Thyroid gland (tissue), 4 donors: ENCODE data around the gene ADSS1. TPM values are rescaled to one million over a fixed set of nuclear protein-coding genes. Genes with fewer than 3 reads are reported as not detected.

Experiments
- DNase-seq, 2 donors: peaks; one replicate each; pipeline ENCODE4 v3.0.0-alpha.2; 2019
- H3K27ac ChIP-seq, 3 donors: fragments of 200-600 bp; sonication (generic); 1 replicate in 2 of 3; 2 replicates in 1 of 3; pipeline ENCODE4 v1.5.1; 2016 to 2019; ENCODE audit warnings: mild to moderate bottlenecking in 1 of 3, moderate library complexity in 1 of 3
- H3K27me3 ChIP-seq: fragments of 200-600 bp; sonication (generic); one replicate; pipeline ENCODE4 v1.5.1; 2019
- H3K36me3 ChIP-seq, 2 donors: fragments of 200-600 bp; sonication (generic); one replicate each; pipeline ENCODE4 v1.5.1; 2016 to 2019
- H3K4me1 ChIP-seq, 2 donors: fragments of 200-600 bp; sonication (generic); one replicate each; pipeline ENCODE4 v1.5.1; 2017 to 2019
- H3K4me3 ChIP-seq, 3 donors: fragments of 200-600 bp; sonication (generic); replicated peaks in 1 of 3; 1 replicate in 2 of 3; 2 replicates in 1 of 3; pipeline ENCODE4 v1.5.1; 2016; ENCODE audit warnings: mild to moderate bottlenecking in 1 of 3
- H3K9me3 ChIP-seq: fragments of 200-600 bp; sonication (generic); one replicate; pipeline ENCODE4 v1.5.1; 2017
- CTCF ChIP-seq, 6 experiments: fragments of 200-600 bp in 3 of 6; fragments of 450-650 bp in 3 of 6; sonication (generic) in 3 of 6; IDR thresholded peaks; one replicate each; pipeline ENCODE4 v1.5.1; 2016 to 2019; ENCODE audit warnings: antibody characterized with exemption in 6 of 6, mild to moderate bottlenecking in 2 of 6, inconsistent platforms in 1 of 6, moderate library complexity in 1 of 6
- POLR2A ChIP-seq, 2 donors: fragments of 450-650 bp; IDR thresholded peaks; one replicate each; pipeline ENCODE4 v1.6.1; 2017; ENCODE audit warnings: antibody characterized with exemption in 2 of 2, mild to moderate bottlenecking in 2 of 2, moderate library complexity in 1 of 2
- WGBS, 2 donors: methylation state at CpG; one replicate each; pipeline ENCODE4 v1.1.5; 2017; 5-methylcytosine and 5-hydroxymethylcytosine counted together
- intact Hi-C: fragments of 100-400 bp; cut with DNase I; formaldehyde crosslinking; loops from one replicate; pipeline ENCODE4 v1.15.1; 2023
- total RNA-seq, 4 donors: library from RNA; depleted of rRNA; stranded (reverse); fragments of >200 nt; gene quantifications; one replicate each; pipeline ENCODE4 v1.2.3, GENCODE V29; 2016

ADSS1 gene
- total RNA-seq, 4 donors from 2014 or later, result 13.6 to 26.2 (median 18.9) TPM

- DNase-seq, result no peak
- H3K4me1 ChIP-seq, result no peaks in the 10 kb centered on the region
- no peaks in the 10 kb centered on the region for H3K36me3 ChIP-seq
- no peak overlapping the region for H3K4me3 ChIP-seq
- 87 to 92% methylated on average over 25 to 27 of the region's 28 CpGs for WGBS, 2 donors
- no peaks in the 10 kb centered on the region for H3K9me3 ChIP-seq
- H3K27ac ChIP-seq, result no peak overlapping the region
- no peaks in the 10 kb centered on the region for H3K27me3 ChIP-seq
- intact Hi-C loops, result no loop called here
- TF ChIP-seq CTCF (IDR thresholded peaks at IDR 0.05), result no peak
- no peak for TF ChIP-seq POLR2A (IDR thresholded peaks at IDR 0.05)
Observed at GRCh38 chr14:104743461-104744380, 19.7 kb downstream of the ADSS1 start.

- TF ChIP-seq POLR2A (IDR thresholded peaks at IDR 0.05) (no peak), CTCF (IDR thresholded peaks at IDR 0.05) (no peak)
- no peaks in the 10 kb centered on the region for H3K9me3 ChIP-seq
- H3K27ac ChIP-seq, result no peak overlapping the region
- H3K36me3 ChIP-seq, result no peaks in the 10 kb centered on the region
- 95 to 98% methylated on average over 8 to 10 of the region's 10 CpGs for WGBS, 2 donors
- intact Hi-C loops, result no loop called here
- no peak for DNase-seq
- H3K4me1 ChIP-seq, result no peaks in the 10 kb centered on the region
- H3K27me3 ChIP-seq, result no peaks in the 10 kb centered on the region
- H3K4me3 ChIP-seq, result no peak overlapping the region
Observed at GRCh38 chr14:104744484-104744883, 20.5 kb downstream of the ADSS1 start.

GRCh38 chr14:104745431-104745830 lies 21.4 kb downstream of the ADSS1 start:
- DNase-seq, result no peak
- intact Hi-C loops, result no loop called here
- Histone ChIP-seq H3K27ac (no peak overlapping the region), H3K4me1 (no peaks in the 10 kb centered on the region), H3K36me3 (no peaks in the 10 kb centered on the region), H3K4me3 (no peak overlapping the region), H3K27me3 (no peaks in the 10 kb centered on the region), H3K9me3 (no peaks in the 10 kb centered on the region)
- 94 to 98% methylated on average over 6 to 9 of the region's 9 CpGs for WGBS, 2 donors
- no peak for TF ChIP-seq POLR2A (IDR thresholded peaks at IDR 0.05)
- TF ChIP-seq CTCF (IDR thresholded peaks at IDR 0.05), result no peak

GRCh38 chr14:104746071-104746545 lies 22.1 kb downstream of the ADSS1 start:
- DNase-seq, result no peak
- Histone ChIP-seq H3K9me3 (no peaks in the 10 kb centered on the region), H3K36me3 (no peaks in the 10 kb centered on the region), H3K4me3 (no peak overlapping the region), H3K27ac (no peak overlapping the region), H3K27me3 (no peaks in the 10 kb centered on the region), H3K4me1 (no peaks in the 10 kb centered on the region)
- TF ChIP-seq POLR2A (IDR thresholded peaks at IDR 0.05) (no peak), CTCF (IDR thresholded peaks at IDR 0.05) (no peak)
- intact Hi-C loops, result no loop called here
- WGBS, 2 donors, result 88 to 91% methylated on average over 10 to 12 of the region's 13 CpGs

GRCh38 chr14:104746934-104747481 lies 23.0 kb downstream of the ADSS1 start:
- Histone ChIP-seq H3K36me3 (no peaks in the 10 kb centered on the region), H3K27me3 (no peaks in the 10 kb centered on the region), H3K27ac (peak overlapping the region in 1 of 3 donors; percentile 2), H3K4me1 (peaks cover 2 to 3% of the 10 kb centered on the region in 2 donors), H3K9me3 (no peaks in the 10 kb centered on the region), H3K4me3 (no peak overlapping the region)
- WGBS, 2 donors, result 66 to 72% methylated on average over 7 of the region's 7 CpGs
- no peak for TF ChIP-seq POLR2A (IDR thresholded peaks at IDR 0.05)
- TF ChIP-seq CTCF (IDR thresholded peaks at IDR 0.05), result no peak
- intact Hi-C loops, result no loop called here
- peak in 1 of 2 donors; percentile 47 for DNase-seq
